ENCODE results near the gene BHLHA15. TPM values are rescaled to one million over a fixed set of nuclear protein-coding genes. Genes with fewer than 3 reads are reported as not detected.

The BHLHA15 gene
- total RNA-seq, 1 donor from 2014 or later, result not detected

- Histone ChIP-seq H3K36me3 (peaks cover 0 to 30% of the 10 kb centered on the region in 2 donors), H3K4me1 (peaks cover 4% of the 10 kb centered on the region), H3K27me3 (no peaks in the 10 kb centered on the region), H3K27ac (no peak overlapping the region), H3K4me3 (no peak overlapping the region), H3K9me3 (no peaks in the 10 kb centered on the region)
- TF ChIP-seq POLR2AphosphoS5 (IDR thresholded peaks at IDR 0.05; ENCODE audit: insufficient read depth in 1 of 2, low read depth in 1 of 2) (no peak), CTCF (IDR thresholded peaks at IDR 0.05) (no peak), POLR2A (IDR thresholded peaks at IDR 0.05) (no peak)
- DNase-seq (ENCODE audit: extremely low spot score in 2 of 2), result no peak
- intact Hi-C loops (cut with DNase I), result no loop called here
Measured at GRCh38 chr7:98206451-98207330, 4.5 kb upstream of the BHLHA15 start.

- Histone ChIP-seq H3K27ac (no peak overlapping the region), H3K4me3 (no peak overlapping the region), H3K4me1 (peaks cover 4% of the 10 kb centered on the region), H3K27me3 (no peaks in the 10 kb centered on the region), H3K9me3 (no peaks in the 10 kb centered on the region), H3K36me3 (peaks cover 0 to 29% of the 10 kb centered on the region in 2 donors)
- no peak for DNase-seq (ENCODE audit: extremely low spot score in 2 of 2)
- TF ChIP-seq CTCF (IDR thresholded peaks at IDR 0.05) (no peak), POLR2AphosphoS5 (IDR thresholded peaks at IDR 0.05; ENCODE audit: insufficient read depth in 1 of 2, low read depth in 1 of 2) (no peak), POLR2A (IDR thresholded peaks at IDR 0.05) (no peak)
- intact Hi-C loops (cut with DNase I), result no loop called here
Measured at GRCh38 chr7:98209166-98209920, 1.9 kb upstream of the BHLHA15 start.

GRCh38 chr7:98210513-98211220 is 572 bp upstream of the BHLHA15 start:
- intact Hi-C loops (cut with DNase I), result no loop called here
- peak overlapping the region; percentile 27 to 42 for H3K4me3 ChIP-seq

More at GRCh38 chr7:98210513-98211220, 572 bp upstream of the BHLHA15 start:
- peaks cover 4% of the 10 kb centered on the region for H3K4me1 ChIP-seq
- TF ChIP-seq CTCF (IDR thresholded peaks at IDR 0.05) (no peak), POLR2AphosphoS5 (IDR thresholded peaks at IDR 0.05; ENCODE audit: insufficient read depth in 1 of 2, low read depth in 1 of 2) (no peak), POLR2A (IDR thresholded peaks at IDR 0.05) (no peak)
- H3K9me3 ChIP-seq, result no peaks in the 10 kb centered on the region
- H3K27ac ChIP-seq, result no peak overlapping the region
- H3K27me3 ChIP-seq, result no peaks in the 10 kb centered on the region
- H3K36me3 ChIP-seq, result peaks cover 0 to 17% of the 10 kb centered on the region in 2 donors
- no peak for DNase-seq (ENCODE audit: extremely low spot score in 2 of 2)

All from vagina (tissue), 2 donors.